HL-60 (cell line): ENCODE results near the gene IL32.

ENCODE experiments used
- DNase-seq, 2 experiments: peaks; one replicate each; pipeline ENCODE4 v3.0.0-alpha.2; 2010 to 2020; ENCODE audit warnings: low read depth in 1 of 2, low spot score in 1 of 2
- H3K27ac ChIP-seq: fragments of 250-450 bp; sonication (Bioruptor Pico); replicated peaks from 2 replicates; pipeline ENCODE4 v1.5.1; 2020; ENCODE audit warnings: mild to moderate bottlenecking, moderate library complexity
- H3K27me3 ChIP-seq: fragments of 250-450 bp; sonication (Bioruptor Pico); 2 replicates; pipeline ENCODE4 v1.5.1; 2021; ENCODE audit warnings: mild to moderate bottlenecking, moderate library complexity; ENCODE audit not compliant: insufficient read depth, poor library complexity, severe bottlenecking
- H3K4me3 ChIP-seq: replicated peaks from 2 replicates; pipeline ENCODE4 v1.5.1; 2011; ENCODE audit warnings: mild to moderate bottlenecking, control low read depth, low read length; ENCODE audit not compliant: insufficient read depth
- GABPA ChIP-seq: IDR thresholded peaks from 2 replicates; pipeline ENCODE4 v1.6.1; 2012; ENCODE audit warnings: low read depth
- POLR2AphosphoS5 ChIP-seq: IDR thresholded peaks from 2 replicates; pipeline ENCODE4 v1.6.1; 2012; ENCODE audit warnings: low read depth
- SPI1 ChIP-seq: IDR thresholded peaks from 2 replicates; pipeline ENCODE4 v1.6.1; 2012; ENCODE audit warnings: low read depth, mild to moderate bottlenecking, borderline replicate concordance
- TF ChIP-seq, protein P1 (sequence below): IDR thresholded peaks from one replicate; pipeline ENCODE4 v1.5.1; 2011; ENCODE audit warnings: low read length, control low read depth, inconsistent platforms; ENCODE audit not compliant: insufficient read depth
- TF ChIP-seq, protein P2 (sequence below): IDR thresholded peaks from 2 replicates; pipeline ENCODE4 v1.6.1; 2012; ENCODE audit warnings: low read depth; ENCODE audit not compliant: insufficient replicate concordance

Gene IL32

DNA sequence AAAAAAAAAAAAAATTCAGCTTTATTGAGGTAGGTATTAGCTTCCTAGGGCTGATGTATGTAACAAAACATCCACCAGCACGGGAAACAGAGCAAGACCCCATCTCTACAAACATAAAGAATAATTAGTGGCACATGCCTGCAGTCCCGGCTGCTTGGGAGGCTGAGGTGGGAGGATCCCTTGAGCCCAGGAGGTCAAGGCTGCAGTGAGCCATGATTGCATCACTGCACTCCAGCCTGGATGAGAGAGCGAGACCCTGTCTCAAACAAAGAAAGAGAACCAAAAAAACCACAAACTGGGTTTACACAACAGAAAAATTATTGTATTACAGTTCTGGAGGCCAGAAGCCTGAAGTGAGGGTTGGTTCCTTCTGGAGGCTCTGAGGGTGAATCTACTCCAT lies 23.1 kb upstream of the IL32 start:
- peaks cover 16% of the 10 kb centered on the region for H3K27me3 ChIP-seq
- TF ChIP-seq, protein P1, sequence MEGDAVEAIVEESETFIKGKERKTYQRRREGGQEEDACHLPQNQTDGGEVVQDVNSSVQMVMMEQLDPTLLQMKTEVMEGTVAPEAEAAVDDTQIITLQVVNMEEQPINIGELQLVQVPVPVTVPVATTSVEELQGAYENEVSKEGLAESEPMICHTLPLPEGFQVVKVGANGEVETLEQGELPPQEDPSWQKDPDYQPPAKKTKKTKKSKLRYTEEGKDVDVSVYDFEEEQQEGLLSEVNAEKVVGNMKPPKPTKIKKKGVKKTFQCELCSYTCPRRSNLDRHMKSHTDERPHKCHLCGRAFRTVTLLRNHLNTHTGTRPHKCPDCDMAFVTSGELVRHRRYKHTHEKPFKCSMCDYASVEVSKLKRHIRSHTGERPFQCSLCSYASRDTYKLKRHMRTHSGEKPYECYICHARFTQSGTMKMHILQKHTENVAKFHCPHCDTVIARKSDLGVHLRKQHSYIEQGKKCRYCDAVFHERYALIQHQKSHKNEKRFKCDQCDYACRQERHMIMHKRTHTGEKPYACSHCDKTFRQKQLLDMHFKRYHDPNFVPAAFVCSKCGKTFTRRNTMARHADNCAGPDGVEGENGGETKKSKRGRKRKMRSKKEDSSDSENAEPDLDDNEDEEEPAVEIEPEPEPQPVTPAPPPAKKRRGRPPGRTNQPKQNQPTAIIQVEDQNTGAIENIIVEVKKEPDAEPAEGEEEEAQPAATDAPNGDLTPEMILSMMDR, result no peak
- TF ChIP-seq SPI1, result no peak
- TF ChIP-seq, protein P2, sequence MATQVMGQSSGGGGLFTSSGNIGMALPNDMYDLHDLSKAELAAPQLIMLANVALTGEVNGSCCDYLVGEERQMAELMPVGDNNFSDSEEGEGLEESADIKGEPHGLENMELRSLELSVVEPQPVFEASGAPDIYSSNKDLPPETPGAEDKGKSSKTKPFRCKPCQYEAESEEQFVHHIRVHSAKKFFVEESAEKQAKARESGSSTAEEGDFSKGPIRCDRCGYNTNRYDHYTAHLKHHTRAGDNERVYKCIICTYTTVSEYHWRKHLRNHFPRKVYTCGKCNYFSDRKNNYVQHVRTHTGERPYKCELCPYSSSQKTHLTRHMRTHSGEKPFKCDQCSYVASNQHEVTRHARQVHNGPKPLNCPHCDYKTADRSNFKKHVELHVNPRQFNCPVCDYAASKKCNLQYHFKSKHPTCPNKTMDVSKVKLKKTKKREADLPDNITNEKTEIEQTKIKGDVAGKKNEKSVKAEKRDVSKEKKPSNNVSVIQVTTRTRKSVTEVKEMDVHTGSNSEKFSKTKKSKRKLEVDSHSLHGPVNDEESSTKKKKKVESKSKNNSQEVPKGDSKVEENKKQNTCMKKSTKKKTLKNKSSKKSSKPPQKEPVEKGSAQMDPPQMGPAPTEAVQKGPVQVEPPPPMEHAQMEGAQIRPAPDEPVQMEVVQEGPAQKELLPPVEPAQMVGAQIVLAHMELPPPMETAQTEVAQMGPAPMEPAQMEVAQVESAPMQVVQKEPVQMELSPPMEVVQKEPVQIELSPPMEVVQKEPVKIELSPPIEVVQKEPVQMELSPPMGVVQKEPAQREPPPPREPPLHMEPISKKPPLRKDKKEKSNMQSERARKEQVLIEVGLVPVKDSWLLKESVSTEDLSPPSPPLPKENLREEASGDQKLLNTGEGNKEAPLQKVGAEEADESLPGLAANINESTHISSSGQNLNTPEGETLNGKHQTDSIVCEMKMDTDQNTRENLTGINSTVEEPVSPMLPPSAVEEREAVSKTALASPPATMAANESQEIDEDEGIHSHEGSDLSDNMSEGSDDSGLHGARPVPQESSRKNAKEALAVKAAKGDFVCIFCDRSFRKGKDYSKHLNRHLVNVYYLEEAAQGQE, result no peak
- TF ChIP-seq GABPA, result no peak
- no peak for TF ChIP-seq POLR2AphosphoS5
- H3K4me3 ChIP-seq, result no peak overlapping the region
- peak in 1 of 2 experiments; percentile 36 for DNase-seq
- no peak overlapping the region for H3K27ac ChIP-seq

DNA sequence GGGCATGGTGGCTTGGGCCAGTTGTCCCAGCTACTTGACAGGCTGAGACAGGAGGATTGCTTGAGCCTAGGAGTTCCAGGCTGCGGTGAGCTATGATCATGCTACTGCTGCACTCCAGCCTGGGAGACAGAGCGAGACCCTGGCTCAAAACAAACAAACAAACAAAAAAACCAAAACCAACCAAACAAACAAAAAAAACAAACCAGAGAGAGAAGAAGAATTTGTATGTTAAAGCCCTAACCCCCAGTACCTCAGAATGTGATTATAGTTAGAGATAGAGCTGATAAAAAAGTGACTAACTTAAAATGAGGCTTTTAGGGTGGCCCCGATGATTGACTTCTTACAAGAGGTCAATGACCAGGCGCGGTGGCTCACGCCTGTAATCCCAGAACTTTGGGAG lies 20.7 kb upstream of the IL32 start:
- Histone ChIP-seq H3K4me3 (no peak overlapping the region), H3K27me3 (peaks cover 5% of the 10 kb centered on the region), H3K27ac (no peak overlapping the region)
- TF ChIP-seq GABPA (no peak), POLR2AphosphoS5 (no peak), SPI1 (no peak)
- TF ChIP-seq, protein P1, result no peak
- TF ChIP-seq, protein P2, result no peak
- DNase-seq, result no peak

GRCh38 chr16:3045758-3046640 lies 19.4 kb upstream of the IL32 start, which contains the start of gene MMP25:
Gene MMP25 (plus strand): TSS chr16:3046561. CDS start chr16:3046918, 357 bp downstream.
- Histone ChIP-seq H3K27ac (peak within 1 kb of the TSS; percentile 51), H3K4me3 (peak within 1 kb of the TSS; percentile 55), H3K27me3 (peaks cover 5% of the 10 kb centered on the region)
- peak in 1 of 2 experiments; percentile 43 for DNase-seq
- TF ChIP-seq, protein P2, result no peak
- TF ChIP-seq SPI1 (peak; percentile 58; the same call in 1 of the 2 replicates), GABPA (no peak)
- TF ChIP-seq, protein P1, result no peak
